Measurements from ENCODE around the gene AFDN. TPM values are rescaled to one million over a fixed set of nuclear protein-coding genes. Genes with fewer than 3 reads are reported as not detected.

The AFDN gene
- total and polyA plus RNA-seq, 2 experiments from 2014 or later, result 119 to 299 TPM

- peak in 1 of 2 donors; percentile 65 for DNase-seq (ENCODE audit: low read depth in 1 of 2, low spot score in 1 of 2)
Measured at GRCh38 chr6:168016721-168017525, 190.2 kb downstream of the AFDN start.

GRCh38 chr6:168017629-168018028, 190.9 kb downstream of the AFDN start:
- Histone ChIP-seq H3K27ac (no peak overlapping the region), H3K4me3 (no peak overlapping the region), H3K36me3 (no peaks in the 10 kb centered on the region), H3K27me3 (no peaks in the 10 kb centered on the region), H3K4me1 (ENCODE audit: low read depth) (no peaks in the 10 kb centered on the region), H3K9me3 (ENCODE audit: low read depth) (no peaks in the 10 kb centered on the region)
- no peak for TF ChIP-seq CTCF (IDR thresholded peaks at IDR 0.05; ENCODE audit: low read depth, low read length)
- DNase-seq (ENCODE audit: low read depth in 1 of 2, low spot score in 1 of 2), result no peak

More at GRCh38 chr6:168016721-168017525, 190.2 kb downstream of the AFDN start:
- no peak for TF ChIP-seq CTCF (IDR thresholded peaks at IDR 0.05; ENCODE audit: low read depth, low read length)
- Histone ChIP-seq H3K9me3 (ENCODE audit: low read depth) (no peaks in the 10 kb centered on the region), H3K4me1 (ENCODE audit: low read depth) (no peaks in the 10 kb centered on the region), H3K27ac (no peak overlapping the region), H3K27me3 (no peaks in the 10 kb centered on the region), H3K4me3 (no peak overlapping the region), H3K36me3 (no peaks in the 10 kb centered on the region)

- TF ChIP-seq CTCF (IDR thresholded peaks at IDR 0.05; ENCODE audit: low read depth, low read length), result no peak
- Histone ChIP-seq H3K27ac (no peak overlapping the region), H3K9me3 (ENCODE audit: low read depth) (no peaks in the 10 kb centered on the region), H3K27me3 (no peaks in the 10 kb centered on the region), H3K36me3 (no peaks in the 10 kb centered on the region), H3K4me1 (ENCODE audit: low read depth) (no peaks in the 10 kb centered on the region), H3K4me3 (no peak overlapping the region)
- DNase-seq (ENCODE audit: low read depth in 1 of 2, low spot score in 1 of 2), result no peak
Measured at GRCh38 chr6:168018664-168019063, 192.0 kb downstream of the AFDN start.

GRCh38 chr6:168020242-168020641, 193.5 kb downstream of the AFDN start:
- Histone ChIP-seq H3K4me3 (no peak overlapping the region), H3K27ac (no peak overlapping the region), H3K9me3 (ENCODE audit: low read depth) (no peaks in the 10 kb centered on the region), H3K27me3 (no peaks in the 10 kb centered on the region), H3K36me3 (no peaks in the 10 kb centered on the region), H3K4me1 (ENCODE audit: low read depth) (no peaks in the 10 kb centered on the region)
- no peak for TF ChIP-seq CTCF (IDR thresholded peaks at IDR 0.05; ENCODE audit: low read depth, low read length)
- no peak for DNase-seq (ENCODE audit: low read depth in 1 of 2, low spot score in 1 of 2)

- H3K27ac ChIP-seq, result no peak overlapping the region
- no peaks in the 10 kb centered on the region for H3K27me3 ChIP-seq
- H3K36me3 ChIP-seq, result no peaks in the 10 kb centered on the region
- no peak for TF ChIP-seq CTCF (IDR thresholded peaks at IDR 0.05; ENCODE audit: low read depth, low read length)
- H3K9me3 ChIP-seq (ENCODE audit: low read depth), result no peaks in the 10 kb centered on the region
- no peak for DNase-seq (ENCODE audit: low read depth in 1 of 2, low spot score in 1 of 2)
- no peak overlapping the region for H3K4me3 ChIP-seq
- no peaks in the 10 kb centered on the region for H3K4me1 ChIP-seq (ENCODE audit: low read depth)
Measured at GRCh38 chr6:168021581-168021980, 194.9 kb downstream of the AFDN start.

Other genes starting within 250 kb of the AFDN start
- 1.6 TPM in 1 of 2 replicates, not detected in the other for gene KIF25, start 170.8 kb downstream of the AFDN start, total RNA-seq
- 0.40 and 1.2 TPM in 2 replicates for gene KIF25, start 170.8 kb downstream of the AFDN start, polyA plus RNA-seq

All from cardiac muscle cell (in vitro differentiated cells and primary cell).